ENCODE data around the gene PCDHB11. TPM values are rescaled to one million over a fixed set of nuclear protein-coding genes. Genes with fewer than 3 reads are reported as not detected.
"Not testable (repeated sequence)": the region's sequence is repeated elsewhere in the genome, so short reads cannot be mapped to it uniquely, and the experiment has no call there.

The PCDHB11 gene
- total RNA-seq, 4 donors from 2014 or later: 0.99 to 5.4 (median 3.0) TPM

DNA sequence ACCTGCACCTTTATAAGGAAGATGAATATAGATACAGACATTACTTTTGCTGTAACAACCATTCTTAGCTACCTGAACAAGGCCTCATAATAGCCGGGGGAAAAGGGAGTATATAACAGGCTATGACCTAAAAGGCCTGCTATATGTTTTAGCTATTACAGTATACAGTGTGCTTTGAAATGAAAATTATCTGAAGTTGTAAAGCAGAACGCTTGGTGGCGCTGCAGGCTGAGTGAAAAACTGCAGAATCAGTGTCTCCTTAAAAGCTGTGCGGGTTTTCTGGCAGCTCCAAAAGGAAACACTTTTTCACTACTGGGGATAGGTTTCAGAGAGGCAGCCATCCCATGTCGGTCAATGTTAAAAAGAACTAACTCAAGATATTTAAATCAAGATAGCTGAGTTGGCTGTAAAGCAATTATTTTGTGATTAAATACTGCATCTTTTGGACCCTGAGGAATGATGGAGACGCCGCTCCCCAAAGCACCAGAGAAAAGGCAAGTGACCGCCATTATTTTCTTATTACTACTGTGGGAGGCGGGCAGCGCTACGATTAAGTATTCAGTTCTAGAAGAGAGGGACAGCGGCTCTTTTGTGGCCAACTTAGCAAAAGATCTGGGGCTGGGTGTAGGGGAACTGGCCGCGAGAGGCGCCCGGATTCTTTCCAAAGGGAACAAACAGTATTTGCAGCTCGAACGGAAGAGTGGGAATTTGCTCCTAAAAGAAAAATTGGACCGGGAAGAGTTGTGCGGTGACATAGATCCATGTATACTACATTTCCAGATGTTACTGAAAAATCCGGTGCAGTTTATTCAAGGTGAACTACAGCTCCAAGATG lies 43.7 kb upstream of the PCDHB11 start:
- H3K4me3 ChIP-seq: no peak overlapping the region
- TF ChIP-seq, protein P1, sequence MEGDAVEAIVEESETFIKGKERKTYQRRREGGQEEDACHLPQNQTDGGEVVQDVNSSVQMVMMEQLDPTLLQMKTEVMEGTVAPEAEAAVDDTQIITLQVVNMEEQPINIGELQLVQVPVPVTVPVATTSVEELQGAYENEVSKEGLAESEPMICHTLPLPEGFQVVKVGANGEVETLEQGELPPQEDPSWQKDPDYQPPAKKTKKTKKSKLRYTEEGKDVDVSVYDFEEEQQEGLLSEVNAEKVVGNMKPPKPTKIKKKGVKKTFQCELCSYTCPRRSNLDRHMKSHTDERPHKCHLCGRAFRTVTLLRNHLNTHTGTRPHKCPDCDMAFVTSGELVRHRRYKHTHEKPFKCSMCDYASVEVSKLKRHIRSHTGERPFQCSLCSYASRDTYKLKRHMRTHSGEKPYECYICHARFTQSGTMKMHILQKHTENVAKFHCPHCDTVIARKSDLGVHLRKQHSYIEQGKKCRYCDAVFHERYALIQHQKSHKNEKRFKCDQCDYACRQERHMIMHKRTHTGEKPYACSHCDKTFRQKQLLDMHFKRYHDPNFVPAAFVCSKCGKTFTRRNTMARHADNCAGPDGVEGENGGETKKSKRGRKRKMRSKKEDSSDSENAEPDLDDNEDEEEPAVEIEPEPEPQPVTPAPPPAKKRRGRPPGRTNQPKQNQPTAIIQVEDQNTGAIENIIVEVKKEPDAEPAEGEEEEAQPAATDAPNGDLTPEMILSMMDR (IDR thresholded peaks at IDR 0.05): no peak
- TF ChIP-seq POLR2AphosphoS5 (IDR thresholded peaks at IDR 0.05) (no peak), EP300 (IDR thresholded peaks at IDR 0.05) (no peak), POLR2A (IDR thresholded peaks at IDR 0.05) (no peak)
- WGBS, 2 donors (ENCODE audit: low coverage in 1 of 2): 25 to 43% methylated on average over 16 to 20 of the region's 21 CpGs
- ATAC-seq: no peak
- H3K9me3 ChIP-seq: peaks cover 0 to 99% (median 0%) of the 10 kb centered on the region in 3 donors
- H3K4me1 ChIP-seq: no peaks in the 10 kb centered on the region
- peaks cover 63% of the 10 kb centered on the region for H3K27me3 ChIP-seq
- H3K36me3 ChIP-seq: no peaks in the 10 kb centered on the region
- no peak overlapping the region for H3K27ac ChIP-seq

DNA sequence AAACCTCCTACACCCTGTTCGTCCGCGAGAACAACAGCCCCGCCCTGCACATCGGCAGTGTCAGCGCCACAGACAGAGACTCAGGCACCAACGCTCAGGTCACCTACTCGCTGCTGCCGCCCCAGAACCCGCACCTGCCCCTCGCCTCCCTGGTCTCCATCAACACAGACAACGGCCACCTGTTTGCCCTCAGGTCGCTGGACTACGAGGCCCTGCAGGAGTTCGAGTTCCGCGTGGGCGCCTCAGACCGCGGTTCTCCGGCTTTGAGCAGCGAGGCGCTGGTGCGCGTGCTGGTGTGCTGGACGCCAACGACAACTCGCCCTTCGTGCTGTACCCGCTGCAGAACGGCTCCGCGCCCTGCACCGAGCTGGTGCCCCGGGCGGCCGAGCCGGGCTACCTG lies 42.1 kb upstream of the PCDHB11 start:
- Histone ChIP-seq H3K27me3 (peaks cover 47% of the 10 kb centered on the region), H3K9me3 (peaks cover 0 to 97% (median 0%) of the 10 kb centered on the region in 3 donors)
- H3K36me3 ChIP-seq, H3K4me1 ChIP-seq, H3K4me3 ChIP-seq, H3K27ac ChIP-seq, ATAC-seq: not testable (repeated sequence)
- 55% methylated on average over 11 of the region's 38 CpGs; no CpG with 5 or more reads in 1 of the 2 donors for WGBS, 2 donors (ENCODE audit: low coverage in 1 of 2)

DNA sequence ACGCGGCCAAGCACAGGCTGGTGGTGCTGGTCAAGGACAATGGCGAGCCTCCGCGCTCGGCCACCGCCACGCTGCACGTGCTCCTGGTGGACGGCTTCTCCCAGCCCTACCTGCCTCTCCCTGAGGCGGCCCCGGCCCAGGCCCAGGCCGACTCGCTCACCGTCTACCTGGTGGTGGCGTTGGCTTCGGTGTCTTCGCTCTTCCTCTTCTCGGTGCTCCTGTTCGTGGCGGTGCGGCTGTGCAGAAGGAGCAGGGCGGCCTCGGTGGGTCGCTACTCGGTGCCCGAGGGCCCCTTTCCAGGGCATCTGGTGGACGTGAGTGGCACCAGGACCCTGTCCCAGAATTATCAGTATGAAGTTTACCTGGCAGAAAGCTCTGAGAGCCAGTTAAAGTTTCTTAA lies 41.5 kb upstream of the PCDHB11 start:
- Histone ChIP-seq H3K27me3 (peaks cover 47% of the 10 kb centered on the region), H3K9me3 (peaks cover 0 to 97% (median 0%) of the 10 kb centered on the region in 3 donors)
- not testable (repeated sequence) for H3K27ac ChIP-seq, ATAC-seq, H3K4me1 ChIP-seq, H3K4me3 ChIP-seq, H3K36me3 ChIP-seq
- 60% methylated on average over 7 of the region's 28 CpGs; no CpG with 5 or more reads in 1 of the 2 donors for WGBS, 2 donors (ENCODE audit: low coverage in 1 of 2)

DNA sequence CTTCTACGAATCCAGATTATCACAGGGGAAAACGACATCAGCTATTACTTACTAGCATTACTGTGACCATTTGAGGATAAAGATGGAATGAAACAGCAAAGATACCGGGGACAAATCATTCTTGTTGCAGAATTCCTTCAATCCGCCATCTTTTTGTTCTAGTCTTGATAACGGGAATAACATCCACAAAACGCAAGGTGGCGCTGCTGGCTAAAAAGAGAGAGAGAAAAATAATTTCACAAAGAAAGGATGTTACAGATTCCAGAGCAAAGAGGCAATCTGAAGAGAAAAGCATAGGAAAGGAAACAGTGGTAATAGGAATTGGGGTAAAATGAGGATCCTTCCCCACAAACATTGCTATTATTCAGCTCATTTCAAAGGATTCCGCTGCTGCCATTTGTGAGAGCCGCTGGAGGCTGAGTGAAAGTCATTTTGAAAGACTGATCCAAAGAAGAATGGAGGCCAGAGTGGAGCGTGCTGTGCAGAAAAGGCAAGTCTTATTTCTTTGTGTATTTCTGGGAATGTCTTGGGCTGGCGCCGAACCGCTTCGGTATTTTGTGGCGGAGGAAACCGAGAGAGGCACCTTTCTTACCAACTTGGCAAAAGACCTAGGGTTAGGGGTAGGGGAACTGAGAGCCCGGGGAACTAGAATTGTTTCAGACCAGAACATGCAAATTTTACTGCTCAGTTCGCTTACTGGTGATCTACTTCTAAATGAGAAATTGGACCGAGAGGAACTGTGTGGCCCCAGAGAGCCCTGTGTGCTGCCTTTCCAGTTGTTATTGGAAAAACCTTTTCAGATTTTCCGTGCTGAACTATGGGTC lies 26.8 kb upstream of the PCDHB11 start, which contains the start of gene PCDHB7:
Gene PCDHB7, plus strand, starts transcription at position 264 of the 824 bp plus-strand sequence. Its CDS starts 192 bp downstream, at position 456.
- ATAC-seq: no peak
- WGBS, 2 donors (ENCODE audit: low coverage in 1 of 2): 21 to 45% methylated on average over 12 to 20 of the region's 20 CpGs
- Histone ChIP-seq H3K36me3 (no peaks in the 10 kb centered on the region), H3K27me3 (peaks cover 49% of the 10 kb centered on the region), H3K4me3 (peak within 1 kb of the TSS in 1 of 2 donors; percentile 33), H3K9me3 (peaks cover 3 to 68% (median 3%) of the 10 kb centered on the region in 3 donors), H3K4me1 (no peaks in the 10 kb centered on the region), H3K27ac (no peak within 1 kb of the TSS)
- no peak for TF ChIP-seq EP300 (IDR thresholded peaks at IDR 0.05)
- TF ChIP-seq, protein P1 (IDR thresholded peaks at IDR 0.05): peak; percentile 12 to 43 (median 25)

DNA sequence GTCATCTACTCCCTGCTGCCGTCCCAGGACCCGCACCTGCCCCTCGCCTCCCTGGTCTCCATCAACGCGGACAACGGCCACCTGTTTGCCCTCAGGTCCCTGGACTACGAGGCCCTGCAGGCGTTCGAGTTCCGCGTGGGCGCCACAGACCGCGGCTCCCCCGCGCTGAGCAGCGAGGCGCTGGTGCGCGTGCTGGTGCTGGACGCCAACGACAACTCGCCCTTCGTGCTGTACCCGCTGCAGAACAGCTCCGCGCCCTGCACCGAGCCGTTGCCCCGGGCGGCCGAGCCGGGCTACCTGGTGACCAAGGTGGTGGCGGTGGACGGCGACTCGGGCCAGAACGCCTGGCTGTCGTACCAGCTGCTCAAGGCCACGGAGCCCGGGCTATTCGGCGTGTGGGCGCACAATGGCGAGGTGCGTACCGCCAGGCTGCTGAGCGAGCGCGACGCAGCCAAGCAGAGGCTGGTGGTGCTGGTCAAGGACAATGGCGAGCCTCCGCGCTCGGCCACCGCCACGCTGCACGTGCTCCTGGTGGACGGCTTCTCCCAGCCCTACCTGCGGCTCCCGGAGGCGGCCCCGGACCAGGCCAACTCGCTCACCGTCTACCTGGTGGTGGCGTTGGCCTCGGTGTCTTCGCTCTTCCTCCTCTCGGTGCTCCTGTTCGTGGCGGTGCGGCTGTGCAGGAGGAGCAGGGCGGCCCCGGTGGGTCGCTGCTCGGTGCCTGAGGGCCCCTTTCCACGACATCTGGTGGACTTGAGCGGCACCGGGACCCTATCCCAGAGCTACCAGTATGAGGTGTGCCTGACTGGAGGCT lies 24.9 kb upstream of the PCDHB11 start:
- not testable (repeated sequence) for ATAC-seq, H3K36me3 ChIP-seq, H3K27ac ChIP-seq, H3K4me1 ChIP-seq, H3K4me3 ChIP-seq
- peaks cover 3 to 72% (median 3%) of the 10 kb centered on the region in 3 donors for H3K9me3 ChIP-seq
- WGBS, 2 donors (ENCODE audit: low coverage in 1 of 2): 39 to 50% methylated on average over 3 to 13 of the region's 79 CpGs
- H3K27me3 ChIP-seq: peaks cover 58% of the 10 kb centered on the region

DNA sequence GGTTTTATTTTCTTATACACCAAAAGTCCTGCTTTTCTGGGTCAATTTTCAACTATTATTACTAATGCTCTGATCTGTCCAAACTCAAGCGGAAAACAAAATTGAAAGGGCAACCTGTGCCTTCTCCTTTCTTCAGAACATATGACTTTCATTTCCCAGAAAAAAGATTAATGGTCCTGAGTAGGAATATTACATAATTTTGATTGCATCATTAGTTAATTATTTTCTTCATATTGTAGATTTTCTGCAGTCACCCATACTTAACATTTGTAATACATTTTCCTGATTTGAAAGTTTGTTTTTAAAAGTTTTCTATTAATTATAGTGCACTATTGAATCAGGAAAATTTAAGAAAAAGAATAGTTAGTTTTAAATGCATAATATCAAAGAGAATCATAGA lies 23.5 kb upstream of the PCDHB11 start:
- Histone ChIP-seq H3K27me3 (peaks cover 70% of the 10 kb centered on the region), H3K9me3 (peaks cover 3 to 79% (median 3%) of the 10 kb centered on the region in 3 donors)

DNA sequence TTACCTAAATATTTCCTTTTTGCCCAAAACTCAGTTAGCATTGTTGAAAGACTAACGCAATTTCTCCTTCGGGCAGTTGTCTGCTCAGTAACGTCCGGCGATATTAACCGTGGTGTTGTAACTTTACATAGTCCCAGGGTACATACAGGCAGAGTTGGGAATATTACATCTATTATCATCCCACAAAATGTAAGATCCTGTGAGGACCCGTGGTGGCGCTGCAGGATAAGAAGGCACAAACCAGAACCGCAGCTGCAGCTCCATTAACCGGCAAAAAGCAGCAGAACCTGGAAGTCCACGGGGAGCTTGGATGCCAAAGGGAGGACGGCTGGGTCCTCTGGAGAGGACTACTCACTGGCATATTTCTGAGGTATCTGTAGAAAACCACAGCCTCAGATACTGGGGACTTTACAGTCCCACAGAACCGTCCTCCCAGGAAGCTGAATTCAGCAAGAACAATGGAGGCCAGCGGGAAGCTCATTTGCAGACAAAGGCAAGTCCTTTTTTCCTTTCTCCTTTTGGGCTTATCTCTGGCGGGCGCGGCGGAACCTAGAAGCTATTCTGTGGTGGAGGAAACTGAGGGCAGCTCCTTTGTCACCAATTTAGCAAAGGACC lies 21.7 kb upstream of the PCDHB11 start, which contains the start of gene PCDHB8:
Gene PCDHB8, plus strand, starts transcription at position 214 of the 615 bp plus-strand sequence. Its CDS starts 245 bp downstream, at position 459.
- peaks cover 3 to 81% (median 3%) of the 10 kb centered on the region in 3 donors for H3K9me3 ChIP-seq
- not testable (repeated sequence) for H3K27ac ChIP-seq, H3K36me3 ChIP-seq, H3K4me1 ChIP-seq, H3K4me3 ChIP-seq
- peak; percentile 10 for ATAC-seq
- H3K27me3 ChIP-seq: peaks cover 72% of the 10 kb centered on the region
- WGBS, 2 donors (ENCODE audit: low coverage in 1 of 2): 33 to 41% methylated on average over 11 to 14 of the region's 18 CpGs

More for the DNA sequence above, 23.5 kb upstream of the PCDHB11 start:
- 73 to 74% methylated on average over 1 of the region's 1 CpG for WGBS, 2 donors (ENCODE audit: low coverage in 1 of 2)
- ATAC-seq: no peak
- TF ChIP-seq EP300 (IDR thresholded peaks at IDR 0.05): no peak
- TF ChIP-seq POLR2A (IDR thresholded peaks at IDR 0.05): no peak
- TF ChIP-seq, protein P1 (IDR thresholded peaks at IDR 0.05): no peak
- TF ChIP-seq POLR2AphosphoS5 (IDR thresholded peaks at IDR 0.05): no peak
- Histone ChIP-seq H3K4me3 (no peak overlapping the region), H3K36me3 (no peaks in the 10 kb centered on the region), H3K4me1 (no peaks in the 10 kb centered on the region), H3K27ac (no peak overlapping the region)

DNA sequence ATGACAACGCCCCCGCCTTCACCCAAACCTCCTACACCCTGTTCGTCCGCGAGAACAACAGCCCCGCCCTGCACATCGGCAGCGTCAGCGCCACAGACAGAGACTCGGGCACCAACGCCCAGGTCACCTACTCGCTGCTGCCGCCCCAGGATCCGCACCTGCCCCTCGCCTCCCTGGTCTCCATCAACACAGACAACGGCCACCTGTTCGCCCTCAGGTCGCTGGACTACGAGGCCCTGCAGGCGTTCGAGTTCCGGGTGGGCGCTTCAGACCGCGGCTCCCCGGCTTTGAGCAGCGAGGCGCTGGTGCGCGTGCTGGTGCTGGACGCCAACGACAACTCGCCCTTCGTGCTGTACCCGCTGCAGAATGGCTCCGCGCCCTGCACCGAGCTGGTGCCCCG lies 20.1 kb upstream of the PCDHB11 start:
- not testable (repeated sequence) for ATAC-seq, H3K36me3 ChIP-seq, H3K27ac ChIP-seq, H3K4me1 ChIP-seq, H3K4me3 ChIP-seq
- Histone ChIP-seq H3K27me3 (peaks cover 73% of the 10 kb centered on the region), H3K9me3 (peaks cover 3 to 80% (median 3%) of the 10 kb centered on the region in 3 donors)
- WGBS, 2 donors (ENCODE audit: low coverage in 1 of 2): 29 to 60% methylated on average over 2 to 9 of the region's 39 CpGs
